CD4-positive, alpha-beta T cell (primary cell): ENCODE data around the gene METTL22. TPM values are rescaled to one million over a fixed set of nuclear protein-coding genes. Genes with fewer than 3 reads are reported as not detected.

Experiments
- ATAC-seq: fragments of 200-7000 bp; cut with Tn5 transposase; one replicate; pipeline ENCODE4 v1.10.0; 2022; ENCODE audit warnings: mild to moderate bottlenecking; ENCODE audit not compliant: poor library complexity
- CTCF ChIA-PET: fragments of 350-600 bp; sonication (Branson Sonifier 250); formaldehyde crosslinking; loops from one replicate; lab custom pipeline; 2021; ENCODE audit warnings: antibody characterized with exemption, inconsistent platforms; lab: Charles Lee
- POLR2A ChIA-PET: fragments of 350-600 bp; sonication (Branson Sonifier 250); formaldehyde crosslinking; loops from one replicate; lab custom pipeline; 2021; ENCODE audit warnings: antibody characterized with exemption, inconsistent platforms; lab: Charles Lee
- DNase-seq, 14 experiments: peaks; one replicate each; pipeline ENCODE4 v3.0.0-alpha.2; 2013 to 2020; ENCODE audit warnings: mixed read lengths in 2 of 14
- H3K27ac ChIP-seq, 2 donors: one replicate each; pipeline versions ENCODE4 v1.5.1 to v1.7.0; 2013; ENCODE audit warnings: low read length in 2 of 2, low read depth in 1 of 2, mild to moderate bottlenecking in 1 of 2
- H3K27me3 ChIP-seq, 2 experiments: 1 replicate in 1 of 2; 2 replicates in 1 of 2; pipeline versions ENCODE4 v1.6.1 to v1.7.0; 2013; ENCODE audit warnings: low read length in 2 of 2, control low read depth in 1 of 2, mild to moderate bottlenecking in 1 of 2, moderate library complexity in 1 of 2; ENCODE audit not compliant: insufficient read depth in 2 of 2, control insufficient read depth in 1 of 2
- H3K36me3 ChIP-seq: one replicate; pipeline ENCODE4 v1.6.1; 2013; ENCODE audit warnings: low read length, control low read depth; ENCODE audit not compliant: insufficient read depth
- H3K4me1 ChIP-seq: one replicate; pipeline ENCODE4 v1.6.1; 2013; ENCODE audit warnings: low read length, control low read depth; ENCODE audit not compliant: insufficient read depth
- H3K4me3 ChIP-seq: one replicate; pipeline ENCODE4 v1.5.1; 2013; ENCODE audit warnings: mild to moderate bottlenecking, low read length, moderate library complexity
- H3K9me3 ChIP-seq, 2 experiments: 1 replicate in 1 of 2; 2 replicates in 1 of 2; pipeline versions ENCODE4 v1.6.1 to v1.7.0; 2013; ENCODE audit warnings: low read length in 2 of 2, mild to moderate bottlenecking in 2 of 2, control low read depth in 1 of 2, moderate library complexity in 1 of 2; ENCODE audit not compliant: control insufficient read depth in 1 of 2, insufficient read depth in 1 of 2
- H3K27ac Mint-ChIP-seq: one replicate; pipeline ENCODE4 v1.8.0; 2020; ENCODE audit warnings: mixed read lengths
- H3K27me3 Mint-ChIP-seq: one replicate; pipeline ENCODE4 v1.8.0; 2021; ENCODE audit warnings: mixed read lengths
- H3K36me3 Mint-ChIP-seq: one replicate; pipeline ENCODE4 v1.8.0; 2021; ENCODE audit warnings: low read depth, mixed read lengths
- H3K4me1 Mint-ChIP-seq: one replicate; pipeline ENCODE4 v1.8.0; 2021; ENCODE audit warnings: low read depth, mixed read lengths
- H3K4me3 Mint-ChIP-seq: one replicate; pipeline ENCODE4 v1.8.0; 2020; ENCODE audit warnings: mild to moderate bottlenecking, mixed read lengths
- H3K9me3 Mint-ChIP-seq: one replicate; pipeline ENCODE4 v1.8.0; 2020; ENCODE audit warnings: mixed read lengths
- CTCF ChIP-seq: fragments of 200-600 bp; IDR thresholded peaks from one replicate; pipeline ENCODE4 v1.8.0; 2022; ENCODE audit warnings: antibody characterized with exemption, mild to moderate bottlenecking
- intact Hi-C, 2 experiments: fragments of 100-400 bp; cut with DNase I in 1 of 2; cut with micrococcal nuclease in 1 of 2; formaldehyde crosslinking; loops; one replicate each; pipeline versions ENCODE4 v1.15.1 to v1.9.0; 2023 to 2025; cut with DNase I, micrococcal nuclease
- total RNA-seq, 174 experiments: library from RNA in 2 of 174; stranded (reverse) in 2 of 174; gene quantifications; one replicate each; pipeline ENCODE4 v1.2.3 and lab custom pipeline; 2021 to 2026

METTL22 gene
- total RNA-seq, 2 experiments from 2014 or later: 23.2 to 26.5 TPM

GRCh38 chr16:8572919-8573724, 48.4 kb upstream of the METTL22 start:
- H3K27ac Mint-ChIP-seq: no peak overlapping the region

GRCh38 chr16:8575399-8575798, 46.1 kb upstream of the METTL22 start:
- POLR2A ChIA-PET: no interaction called here
- no peak overlapping the region for H3K4me3 Mint-ChIP-seq

More at GRCh38 chr16:8572919-8573724, 48.4 kb upstream of the METTL22 start:
- no peaks in the 10 kb centered on the region for H3K36me3 Mint-ChIP-seq
- H3K4me1 Mint-ChIP-seq: peaks cover 2% of the 10 kb centered on the region
- Histone ChIP-seq H3K27ac (no peak overlapping the region), H3K36me3 (no peaks in the 10 kb centered on the region), H3K9me3 (peaks cover 0 to 5% of the 10 kb centered on the region in 2 experiments), H3K4me3 (no peak overlapping the region), H3K4me1 (peaks cover under 1% of the 10 kb centered on the region), H3K27me3 (peaks cover 2 to 9% of the 10 kb centered on the region in 2 experiments)
- DNase-seq (peak in 2 of 14 experiments; percentile 19 to 28), ATAC-seq (no peak)
- no peak overlapping the region for H3K4me3 Mint-ChIP-seq
- ChIA-PET CTCF (interaction anchor here (1.5 kb wide), 1 partner anchor 307 kb away, joined by 4 read pairs; no protein-coding TSS in a partner anchor), POLR2A (no interaction called here)
- TF ChIP-seq CTCF: no peak
- H3K9me3 Mint-ChIP-seq: no peaks in the 10 kb centered on the region
- intact Hi-C loops: no loop called here
- peaks cover 66% of the 10 kb centered on the region for H3K27me3 Mint-ChIP-seq

More at GRCh38 chr16:8575399-8575798, 46.1 kb upstream of the METTL22 start:
- no peaks in the 10 kb centered on the region for H3K9me3 ChIP-seq
- ATAC-seq (no peak), DNase-seq (no peak)
- H3K36me3 ChIP-seq: no peaks in the 10 kb centered on the region
- peaks cover 0 to 12% of the 10 kb centered on the region in 2 experiments for H3K27me3 ChIP-seq
- Mint-ChIP-seq H3K4me1 (no peaks in the 10 kb centered on the region), H3K27me3 (peaks cover 61% of the 10 kb centered on the region), H3K36me3 (no peaks in the 10 kb centered on the region), H3K9me3 (no peaks in the 10 kb centered on the region), H3K27ac (no peak overlapping the region)
- no peak overlapping the region for H3K4me3 ChIP-seq
- CTCF ChIA-PET: no interaction called here
- intact Hi-C loops: no loop called here
- no peaks in the 10 kb centered on the region for H3K4me1 ChIP-seq
- TF ChIP-seq CTCF: no peak
- no peak overlapping the region for H3K27ac ChIP-seq
